ENCODE measurements around the gene NR3C1.

GRCh38 chr5:143383988-143384387 is 19.5 kb downstream of the NR3C1 start:
- TF ChIP-seq POLR2A (IDR thresholded peaks at IDR 0.05; ENCODE audit: low read depth, low read length) (no peak; the same call in 1 of the 2 replicates), POLR2AphosphoS5 (IDR thresholded peaks at IDR 0.05; ENCODE audit: low read depth, low read length) (peak; percentile 27; the same call in 1 of the 2 replicates), TAF1 (IDR thresholded peaks at IDR 0.05; ENCODE audit: low read depth, low read length) (no peak), SPI1 (IDR thresholded peaks at IDR 0.05; ENCODE audit: low read depth, low read length) (peak; percentile 58)

Measured in GM12891 (cell line).